HepG2 (cell line): ENCODE measurements around the gene LRBA. TPM values are rescaled to one million over a fixed set of nuclear protein-coding genes. Genes with fewer than 3 reads are reported as not detected.

Experiments used
- ATAC-seq: fragments of 200-7000 bp; cut with Tn5 transposase; 3 replicates; pipeline ENCODE4 v1.9.1; 2020; ENCODE audit warnings: mild to moderate bottlenecking, moderate library complexity
- BruUV-seq: library from RNA; stranded (reverse); fragments of 400-500 nt; replicated peaks from 2 replicates; lab custom pipeline; 2021; lab: Mats Ljungman, UMichigan
- CTCF ChIA-PET: fragments of 300-600 bp; formaldehyde crosslinking; extraction: SDS; loops from one replicate; lab custom pipeline; 2021; ENCODE audit warnings: low total read pairs, inconsistent platforms, low intra/inter-chr PET ratio; lab: Yijun Ruan, JAX
- POLR2A ChIA-PET: fragments of 350-600 bp; sonication (Branson Sonifier 250); formaldehyde crosslinking; loops from one replicate; lab custom pipeline; 2020; ENCODE audit warnings: antibody characterized with exemption, inconsistent platforms; lab: Yijun Ruan, JAX
- DNase-seq: peaks from one replicate; pipeline ENCODE4 v3.0.0-alpha.2; 2015; ENCODE audit warnings: low spot score
- FAIRE-seq: peaks from 3 replicates; lab custom pipeline; 2011; peaks lifted over from hg19 to GRCh38; lab: Jason Lieb, UNC
- H2AFZ ChIP-seq: one replicate; pipeline ENCODE4 v1.6.1; 2011; ENCODE audit warnings: low read length, inconsistent platforms
- H3K27ac ChIP-seq: fragments of 300-600 bp; 3 replicates; pipeline ENCODE4 v1.8.0; 2011; ENCODE audit warnings: mixed run types, mild to moderate bottlenecking, mixed read lengths, low read length, inconsistent platforms; ENCODE audit not compliant: insufficient read depth; ENCODE audit errors: extremely low read length
- H3K27me3 ChIP-seq, 2 experiments: fragments of 200-600 bp in 1 of 2; 2 replicates in 1 of 2; 3 replicates in 1 of 2; pipeline versions ENCODE4 v1.6.0 to v1.8.0; 2011; ENCODE audit warnings: low read length in 2 of 2, mild to moderate bottlenecking in 2 of 2, moderate library complexity in 2 of 2, inconsistent platforms in 1 of 2; ENCODE audit not compliant: insufficient read depth in 2 of 2, control insufficient read depth in 1 of 2
- H3K36me3 ChIP-seq, 2 experiments: fragments of 200-600 bp in 1 of 2; replicated peaks in 1 of 2; 2 replicates in 1 of 2; 3 replicates in 1 of 2; pipeline versions ENCODE4 v1.5.1 to v1.8.0; 2011; ENCODE audit warnings: low read length in 2 of 2, inconsistent platforms in 1 of 2; ENCODE audit not compliant: insufficient read depth in 2 of 2, control insufficient read depth in 1 of 2
- H3K4me1 ChIP-seq: 2 replicates; pipeline ENCODE4 v1.5.1; 2012; ENCODE audit warnings: low read length, inconsistent platforms; ENCODE audit not compliant: insufficient read depth
- H3K4me2 ChIP-seq: 2 replicates; pipeline ENCODE4 v1.6.0; 2011; ENCODE audit warnings: low read depth, low read length, inconsistent platforms
- H3K4me3 ChIP-seq, 3 experiments: fragments of 200-600 bp in 1 of 3; sonication (generic), shearing (Covaris generic) in 1 of 3; replicated peaks in 1 of 3; 2 replicates each; pipeline ENCODE4 v1.5.1; 2011 to 2016; ENCODE audit warnings: low read length in 3 of 3, inconsistent platforms in 2 of 3, low read depth in 2 of 3, mild to moderate bottlenecking in 2 of 3, control low read depth in 1 of 3, mixed read lengths in 1 of 3; ENCODE audit not compliant: insufficient read depth in 1 of 3
- H3K79me2 ChIP-seq: one replicate; pipeline ENCODE4 v1.6.1; 2011; ENCODE audit warnings: low read length, inconsistent platforms; ENCODE audit not compliant: insufficient read depth
- H3K9ac ChIP-seq: 2 replicates; pipeline ENCODE4 v1.6.0; 2011; ENCODE audit warnings: mild to moderate bottlenecking, low read depth, low read length, inconsistent platforms; ENCODE audit not compliant: insufficient read depth
- H3K9me3 ChIP-seq: 2 replicates; pipeline ENCODE4 v1.5.1; 2012; ENCODE audit warnings: mild to moderate bottlenecking, low read length
- H4K20me1 ChIP-seq: 2 replicates; pipeline ENCODE4 v1.6.0; 2011; ENCODE audit warnings: inconsistent platforms, mild to moderate bottlenecking, low read length, moderate library complexity; ENCODE audit not compliant: insufficient read depth
- BHLHE40 ChIP-seq: IDR thresholded peaks from 2 replicates; pipeline ENCODE4 v1.6.1; 2011; ENCODE audit warnings: low read length, improper control_type of control experiment
- CHCHD3 ChIP-seq: sonication (generic); formaldehyde crosslinking; IDR thresholded peaks from 2 replicates; pipeline ENCODE4 v1.8.0; 2022; ENCODE audit warnings: mild to moderate bottlenecking, missing genetic modification reagents, moderate library complexity
- FIP1L1 ChIP-seq: fragments of 200-400 bp; formaldehyde crosslinking; IDR thresholded peaks from 2 replicates; pipeline ENCODE4 v1.6.1; 2018; ENCODE audit warnings: low read depth, mild to moderate bottlenecking, low read length, moderate library complexity, borderline replicate concordance; ENCODE audit not compliant: insufficient read depth
- FOXJ3 ChIP-seq: sonication (generic); formaldehyde crosslinking; IDR thresholded peaks from 2 replicates; pipeline ENCODE4 v1.4.0; 2020; ENCODE audit warnings: missing genetic modification reagents, mild to moderate bottlenecking, borderline replicate concordance
- HMGA1 ChIP-seq: sonication (generic); formaldehyde crosslinking; conservative IDR thresholded peaks from 2 replicates; pipeline ENCODE4 v1.4.0; 2020; ENCODE audit warnings: missing genetic modification reagents
- HNRNPUL1 ChIP-seq: fragments of 200-400 bp; formaldehyde crosslinking; IDR thresholded peaks from 2 replicates; pipeline ENCODE4 v1.6.1; 2017; ENCODE audit warnings: low read depth, mild to moderate bottlenecking, low read length, moderate library complexity
- RERE ChIP-seq: IDR thresholded peaks from 2 replicates; pipeline ENCODE4 v1.6.1; 2016; ENCODE audit warnings: low read depth, missing genetic modification reagents, missing compliant biosample characterization
- UBTF ChIP-seq: sonication (generic); formaldehyde crosslinking; IDR thresholded peaks from 2 replicates; pipeline ENCODE4 v1.4.0; 2020; ENCODE audit warnings: mild to moderate bottlenecking, missing genetic modification reagents
- ZNF770 ChIP-seq: sonication (generic); formaldehyde crosslinking; IDR thresholded peaks from 2 replicates; pipeline ENCODE4 v1.5.0; 2020; ENCODE audit warnings: mild to moderate bottlenecking, missing genetic modification reagents
- in situ Hi-C: cut with HindIII; loops from 2 replicates; pipeline ENCODE4 v1.10.0; 2017; ENCODE audit warnings: low pct_unique_long_range_greater_than_20kb; ENCODE audit not compliant: extremely low pct_ligation_motif_present
- intact Hi-C: fragments of 100-400 bp; cut with micrococcal nuclease; formaldehyde crosslinking; loops from one replicate; pipeline ENCODE4 v1.10.0; 2022; ENCODE audit not compliant: unreplicated experiment
- polyA plus RNA-seq, 8 experiments: library from polyadenylated mRNA; depleted of rRNA in 3 of 8; stranded (reverse) in 7 of 8; unstranded in 1 of 8; fragments of >200 nt; fragmentation: Illumina TruSeq in 4 of 8; extraction: Trizol in 4 of 8; gene quantifications; 2 replicates each; pipeline versions ENCODE4 v1.2.1 to v1.2.3, GENCODE V29; 2011 to 2016; ENCODE audit warnings: low read depth in 4 of 8, missing spikeins in 1 of 8, mixed read lengths in 1 of 8; ENCODE audit not compliant: insufficient read depth in 1 of 8
- total RNA-seq, 5 experiments: library from RNA; depleted of rRNA; stranded (reverse); fragments of >200 nt; fragmentation: Illumina TruSeq; extraction: Trizol; gene quantifications; 2 replicates each; pipeline ENCODE4 v1.2.3, GENCODE V29; 2016; ENCODE audit warnings: low read depth in 1 of 5

Gene LRBA
- total and polyA plus RNA-seq, 2 of the 13 experiments (the other 11 are each of a cell fraction or from before 2014, with no cell fraction given) = 21.0 to 37.2 TPM

GRCh38 chr4:150818661-150819060 lies 196.4 kb downstream of the LRBA start:
- no TSS peak for BruUV-seq
- no peak for ATAC-seq
- FAIRE-seq = no peak

More at GRCh38 chr4:150818661-150819060, 196.4 kb downstream of the LRBA start:
- intact Hi-C loops = no loop called here
- H3K27ac ChIP-seq = no peak overlapping the region
- CTCF ChIA-PET = no interaction called here
- no peaks in the 10 kb centered on the region for H3K79me2 ChIP-seq
- no peaks in the 10 kb centered on the region for H3K4me1 ChIP-seq
- H3K9ac ChIP-seq = no peak overlapping the region
- H3K27me3 ChIP-seq = no peaks in the 10 kb centered on the region
- no peaks in the 10 kb centered on the region for H3K9me3 ChIP-seq
- in situ Hi-C loops = no loop called here
- H3K4me3 ChIP-seq = no peak overlapping the region
- H4K20me1 ChIP-seq = no peaks in the 10 kb centered on the region
- POLR2A ChIA-PET = no interaction called here
- no peak overlapping the region for H2AFZ ChIP-seq
- TF ChIP-seq BHLHE40 (no peak), RERE (CRISPR knock-in tag) (no peak), HNRNPUL1 (no peak), CHCHD3 (CRISPR knock-in tag) (no peak), UBTF (no peak), FOXJ3 (CRISPR knock-in tag) (no peak), ZNF770 (CRISPR knock-in tag) (no peak), HMGA1 (CRISPR knock-in tag) (no peak), FIP1L1 (no peak)
- TF ChIP-seq, all 625 proteins: peak for 0
- DNase-seq = no peak
- Histone ChIP-seq H3K4me2 (no peak overlapping the region), H3K36me3 (0 out of 5 replicates have a peak, but pooled peaks cover 0 to 14% of the 10 kb centered on the region in 2 experiments)
